GM21576 (cell line): ENCODE measurements around the gene CDK3.
A peak's percentile ranks its signal among the peaks of the same experiment; 100 is the strongest.
"Not testable (repeated sequence)": the region's sequence is repeated elsewhere in the genome, so short reads cannot be mapped to it uniquely, and the experiment has no call there.

Source experiments
- ATAC-seq: cut with Tn5 transposase; IDR thresholded peaks from one replicate; pipeline ENCODE4 v1.9.1; 2021; ENCODE audit warnings: mild to moderate bottlenecking, moderate library complexity; ENCODE audit not compliant: unreplicated experiment

The CDK3 gene

DNA sequence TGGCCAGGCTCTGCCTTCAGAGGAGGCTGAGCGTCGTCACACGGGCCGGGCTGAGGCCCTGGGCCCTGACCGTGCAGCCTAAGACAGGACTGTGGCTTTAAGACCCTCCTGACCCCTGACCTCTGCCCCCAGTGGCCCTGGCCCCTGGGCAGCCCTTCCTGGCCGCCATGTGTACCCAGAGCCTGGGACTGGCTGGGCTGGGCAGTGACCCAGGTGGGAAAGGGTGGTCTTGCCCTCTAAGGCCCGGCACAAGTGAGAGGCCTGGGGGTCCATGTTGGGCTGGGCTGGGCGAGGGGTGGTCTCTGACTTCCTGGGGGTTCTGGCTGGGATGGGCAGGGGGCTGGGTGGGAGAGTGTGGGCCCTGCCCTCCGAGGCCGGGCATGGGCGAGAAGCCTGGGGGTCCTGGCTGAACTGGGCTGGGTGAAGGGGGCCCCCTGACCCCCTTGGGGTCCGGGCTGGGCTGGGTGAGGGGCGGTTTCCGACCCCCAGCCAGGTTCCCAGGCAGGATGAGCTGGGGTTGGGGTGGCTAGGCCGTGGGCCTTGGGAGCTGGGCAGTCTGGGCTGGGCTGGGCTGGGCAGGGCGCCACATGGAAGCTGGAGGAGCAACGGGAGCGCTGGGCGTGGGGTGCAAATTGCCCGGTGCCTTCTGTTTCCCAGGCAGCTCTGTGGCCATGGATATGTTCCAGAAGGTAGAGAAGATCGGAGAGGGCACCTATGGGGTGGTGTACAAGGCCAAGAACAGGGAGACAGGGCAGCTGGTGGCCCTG, at the start of gene CDK3:
Gene CDK3, plus strand, starts transcription at position 101 of the 767 bp plus-strand sequence. Its CDS starts 571 bp downstream, at position 672.
- ATAC-seq = no peak

DNA sequence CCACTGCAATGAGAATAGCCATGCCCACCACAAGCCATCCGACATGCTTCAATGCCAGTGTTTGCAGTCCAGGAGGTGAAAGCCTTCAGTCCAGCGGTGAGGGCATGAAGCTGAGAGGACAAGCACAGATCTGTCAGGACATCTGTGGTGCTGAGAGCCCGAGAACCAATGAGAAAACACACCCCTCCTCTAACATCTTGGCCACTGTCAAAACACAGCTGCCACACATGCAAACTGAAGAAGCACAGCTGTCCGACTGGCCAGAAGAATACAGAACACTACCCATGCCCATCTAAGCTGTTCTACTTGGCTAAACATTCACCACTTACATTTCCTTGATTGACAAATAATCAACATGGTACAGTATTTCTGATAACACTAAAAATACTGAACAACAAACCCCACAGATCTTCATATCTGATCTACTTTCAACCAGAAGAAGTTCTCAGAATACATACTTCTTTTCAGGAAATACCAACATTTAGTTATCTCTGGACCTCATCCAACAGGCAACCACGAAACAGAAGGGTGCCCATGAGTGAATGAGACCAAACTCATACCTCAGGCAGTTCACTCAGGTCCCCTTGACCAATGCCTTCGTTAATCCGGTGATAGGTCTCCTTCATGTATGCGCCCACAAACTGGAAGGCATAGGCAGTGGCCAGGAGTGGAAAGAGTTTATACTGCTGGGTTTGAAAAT, 49.6 kb upstream of the CDK3 start:
- ATAC-seq = no peak

DNA sequence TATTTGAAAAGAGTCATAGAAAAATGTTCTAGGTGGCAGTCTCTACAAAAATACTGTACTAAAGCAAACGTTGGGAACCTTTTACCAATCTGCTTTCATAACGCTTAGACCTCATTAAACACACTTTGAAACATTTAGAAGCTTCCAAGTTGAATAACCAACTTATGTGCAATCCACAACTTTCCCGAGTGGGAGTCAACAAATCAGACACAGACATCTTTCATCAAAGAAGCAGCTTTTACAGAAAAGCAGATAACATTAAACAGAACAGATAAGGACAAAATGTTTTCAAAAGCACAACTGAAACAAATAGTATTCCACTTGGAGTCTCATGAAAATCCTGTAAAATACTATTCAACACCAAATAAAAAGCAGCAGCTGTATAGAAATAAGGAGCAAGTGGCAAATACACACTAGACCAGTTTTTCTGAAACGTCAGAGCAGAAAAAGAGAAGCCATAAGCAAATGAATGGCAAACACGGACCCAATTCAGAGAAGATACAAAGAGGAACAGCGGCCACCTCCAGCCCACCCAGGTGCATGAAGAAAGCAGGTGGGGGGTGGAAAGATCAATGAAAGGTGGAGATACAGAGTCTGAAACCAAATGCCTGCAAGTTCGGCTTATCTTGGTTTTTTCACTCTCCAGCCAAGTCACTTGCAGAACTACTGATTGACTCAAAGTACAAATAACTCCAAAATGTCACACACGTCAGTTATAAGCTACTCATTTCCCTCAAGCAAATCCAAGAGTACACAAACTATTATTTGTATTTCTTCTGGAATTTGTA, 41.4 kb upstream of the CDK3 start:
- no peak for ATAC-seq

DNA sequence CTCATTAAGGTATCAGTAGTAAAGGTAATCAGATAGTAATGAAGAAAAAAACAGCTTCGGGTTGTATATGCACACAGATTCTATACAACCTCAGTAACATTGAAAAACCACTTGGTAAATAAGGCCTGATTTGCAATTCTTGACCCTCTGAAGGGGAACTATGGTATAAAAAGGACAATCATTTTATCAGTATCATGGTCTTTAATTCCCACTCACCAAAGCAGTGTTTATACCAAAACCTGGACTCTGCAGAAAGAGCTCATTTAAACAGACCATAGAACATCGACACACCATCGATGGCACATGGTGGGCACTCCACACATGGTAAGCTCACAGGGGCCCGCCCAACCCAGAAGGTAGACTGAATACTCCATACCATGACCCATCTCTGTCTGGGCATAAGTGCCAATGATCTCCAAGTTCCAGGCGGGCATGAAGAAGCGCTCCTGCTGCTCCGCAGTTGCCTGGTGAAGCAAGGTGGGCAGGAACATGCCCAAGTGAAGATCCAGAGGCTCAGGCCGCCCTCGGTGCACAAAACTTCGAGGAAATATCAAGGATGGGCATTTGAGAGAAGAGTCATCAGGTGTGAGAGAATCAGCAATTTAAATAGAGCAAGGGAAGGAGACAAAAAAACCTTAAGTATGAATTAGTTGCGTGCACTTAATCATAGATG, 40.7 kb upstream of the CDK3 start:
- ATAC-seq = no peak

DNA sequence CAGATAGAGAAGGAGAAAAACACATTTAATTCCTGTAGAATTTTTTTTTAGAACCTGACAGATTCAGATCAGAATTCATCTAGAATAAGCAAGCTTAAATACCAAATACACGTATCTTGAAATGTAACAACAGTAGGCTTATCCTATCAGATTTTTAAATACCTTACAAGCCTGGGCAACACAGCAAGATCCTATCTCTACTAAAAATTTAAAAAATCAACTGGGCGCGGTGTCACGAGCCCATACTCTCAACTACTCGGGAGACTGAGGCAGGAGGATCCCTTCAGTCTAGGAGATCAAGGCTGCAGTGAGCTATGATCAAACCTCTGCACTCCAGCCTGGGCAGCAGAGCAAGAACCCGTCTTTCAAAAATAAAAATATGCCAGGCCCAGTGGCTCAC, 35.2 kb upstream of the CDK3 start:
- no peak for ATAC-seq

DNA sequence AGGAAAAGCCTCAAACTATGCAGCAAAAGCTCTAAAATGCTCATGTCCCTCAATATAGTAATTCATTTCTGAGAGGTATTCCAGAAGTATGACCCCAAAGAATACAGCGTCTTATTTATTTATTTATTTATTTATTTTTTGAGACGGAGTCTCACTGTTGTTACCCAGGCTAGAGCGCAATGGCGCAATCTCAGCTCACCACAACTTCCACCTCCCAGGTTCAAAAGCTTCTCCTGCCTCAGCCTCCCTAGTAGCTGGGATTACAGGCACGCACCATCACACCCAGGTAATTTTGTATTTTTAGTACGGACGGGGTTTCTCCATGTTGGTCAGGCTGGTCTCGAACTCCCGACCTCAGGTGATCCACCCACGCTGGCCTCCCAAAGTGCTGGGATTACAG, 31.6 kb upstream of the CDK3 start:
- ATAC-seq = not testable (repeated sequence)

DNA sequence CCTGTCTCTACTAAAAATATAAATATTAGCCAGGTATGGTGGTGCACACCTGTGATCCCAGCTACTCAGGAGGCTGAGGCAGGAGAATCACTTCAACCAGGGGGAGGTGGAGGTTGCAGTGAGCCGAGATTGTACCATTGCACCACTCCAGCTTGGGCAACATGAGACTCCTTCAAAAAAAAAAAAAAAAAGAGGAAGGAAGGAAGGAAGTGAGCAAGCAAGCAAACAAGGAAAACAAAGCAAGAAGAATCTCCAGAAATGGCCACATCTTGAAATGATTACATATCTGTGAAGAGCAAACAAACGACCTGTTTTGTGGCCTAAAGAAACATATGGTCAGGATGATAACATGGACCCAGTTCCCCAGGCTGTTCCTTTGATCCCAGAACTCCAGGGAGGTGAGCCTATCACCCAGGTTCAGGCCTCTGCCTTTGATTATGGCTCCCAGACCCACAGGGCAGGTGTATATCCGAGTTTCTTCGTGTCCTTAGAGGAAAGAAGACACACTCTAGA, 30.6 kb upstream of the CDK3 start:
- no peak for ATAC-seq

DNA sequence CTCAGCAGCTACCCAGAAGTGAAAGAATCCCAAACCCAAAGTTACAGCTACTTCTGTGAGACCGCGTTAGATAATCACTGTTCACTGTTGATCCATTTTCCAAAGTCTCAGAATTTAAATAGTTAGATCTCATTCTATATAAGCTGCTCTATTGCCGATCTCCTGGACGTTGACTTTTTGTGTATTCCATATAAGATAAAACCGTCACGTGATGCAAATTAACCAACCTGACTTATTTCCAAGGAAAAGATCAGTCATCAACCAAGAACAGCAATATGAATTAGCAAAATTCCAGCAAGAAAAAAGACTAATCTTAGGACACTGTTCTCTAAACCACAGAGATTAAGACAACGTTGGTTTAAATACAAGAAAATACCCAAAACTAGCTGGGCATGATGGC, 30.0 kb upstream of the CDK3 start:
- no peak for ATAC-seq

DNA sequence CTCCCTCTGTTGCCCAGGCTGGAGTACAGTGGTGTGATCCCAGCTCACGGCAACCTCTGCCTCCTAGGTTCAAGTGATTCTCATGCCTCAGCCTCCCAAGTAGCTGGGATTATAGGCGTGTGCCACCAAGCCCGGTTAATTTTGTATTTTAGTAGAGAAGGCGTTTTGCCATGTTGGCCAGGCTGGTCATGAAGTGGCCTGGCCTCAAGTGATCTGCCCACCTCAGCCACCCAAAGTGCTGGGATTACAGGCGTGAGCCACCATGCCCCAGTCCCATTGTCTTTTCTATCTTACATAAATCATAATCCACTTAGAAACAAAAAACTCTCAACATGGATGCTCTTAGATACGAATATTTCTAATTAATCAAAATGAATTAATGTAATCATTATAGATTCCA, 25.5 kb upstream of the CDK3 start:
- not testable (repeated sequence) for ATAC-seq

DNA sequence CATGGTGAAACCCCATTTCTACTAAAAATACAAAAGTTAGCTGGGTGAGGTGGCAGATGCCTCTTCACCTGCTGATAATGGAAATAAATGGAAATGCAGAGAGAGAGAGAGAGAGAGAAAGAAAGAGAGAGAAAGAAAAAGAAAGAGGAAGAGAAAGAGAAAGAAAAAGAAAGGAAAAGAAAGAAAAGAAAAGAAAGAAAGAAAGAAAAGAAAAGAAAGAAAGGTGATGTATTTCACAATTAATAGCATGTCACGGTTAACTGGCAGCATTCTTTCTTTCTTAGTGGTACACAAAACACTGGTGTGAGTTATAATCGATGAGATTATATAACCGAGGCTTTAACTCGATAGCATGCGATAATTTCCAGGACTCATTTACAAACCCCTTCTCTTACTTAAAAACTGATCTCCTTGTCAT, 24.9 kb upstream of the CDK3 start:
- no peak for ATAC-seq

DNA sequence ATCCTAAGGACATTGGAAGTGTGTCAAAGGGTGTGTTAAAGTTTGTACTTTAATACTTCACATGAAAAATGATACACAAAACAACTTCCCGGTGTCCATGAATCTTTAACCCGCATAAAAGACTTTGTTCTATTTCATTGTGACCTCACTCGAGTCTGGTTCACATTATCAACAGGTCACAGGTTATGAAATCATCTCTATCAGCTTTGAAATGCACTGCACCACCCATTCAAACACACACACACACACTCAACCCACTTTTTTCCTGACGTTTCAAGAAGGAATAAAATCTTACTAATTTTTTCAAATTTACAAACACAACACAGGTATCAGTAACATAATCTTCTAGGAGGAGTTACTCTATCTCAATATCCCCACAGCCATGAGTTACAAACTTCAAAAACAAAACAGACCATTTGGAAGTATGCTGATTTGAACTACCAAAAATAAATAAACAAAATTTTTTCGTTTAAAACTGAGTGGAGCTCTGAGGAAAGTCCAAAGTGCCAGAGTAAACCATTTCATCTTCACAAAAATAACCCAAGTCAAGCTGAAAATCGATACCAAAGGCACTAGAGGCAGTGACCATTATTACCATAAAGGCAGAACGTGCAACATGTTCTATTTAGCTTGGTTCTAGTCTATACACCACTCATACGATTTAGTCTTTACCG, 24.3 kb upstream of the CDK3 start:
- no peak for ATAC-seq

DNA sequence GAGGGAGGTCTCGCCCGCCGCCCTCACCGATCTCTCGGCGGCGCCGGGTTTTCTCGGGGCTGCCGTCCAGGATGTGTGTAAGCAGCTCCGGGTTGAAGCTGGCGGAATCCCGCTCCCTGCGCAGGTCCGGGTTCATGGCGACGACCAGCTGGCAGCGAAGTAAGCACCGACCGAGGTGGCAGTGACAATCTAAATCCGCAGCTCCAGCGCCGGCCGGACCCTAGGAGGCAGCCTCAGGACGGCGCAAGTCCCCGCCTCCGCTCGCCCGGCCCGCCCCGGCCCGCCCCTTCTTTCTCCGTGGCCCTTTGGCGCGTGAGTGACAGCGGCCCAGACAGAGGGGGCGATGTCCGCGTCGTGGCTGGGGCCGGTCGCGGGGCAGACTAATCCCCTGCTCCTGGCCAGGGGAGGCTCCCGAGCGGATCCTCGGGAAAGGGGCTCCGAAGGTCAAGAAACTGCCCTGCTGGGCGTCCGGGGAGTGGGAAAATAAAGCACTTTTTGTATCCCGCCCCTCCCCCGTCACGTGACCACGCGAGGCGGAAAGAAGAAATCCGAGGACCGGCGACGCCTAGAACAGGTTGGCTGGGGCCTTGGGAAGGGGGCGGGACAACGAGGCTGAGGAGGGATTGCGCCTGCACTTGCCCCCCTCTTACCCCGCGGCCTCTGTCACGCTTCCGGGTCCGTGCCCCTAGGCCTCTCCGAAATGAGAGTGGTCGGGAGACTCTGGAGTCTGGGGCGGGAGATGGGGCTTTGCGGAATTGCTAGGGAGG, 21.5 kb upstream of the CDK3 start, which contains the start of the genes ACOX1 and TEN1:
Gene ACOX1, minus strand, starts transcription at position 229 of the 767 bp plus-strand sequence. Its CDS starts 93 bp downstream, at position 136.
Gene TEN1, plus strand, starts transcription at position 303 of the 767 bp plus-strand sequence. CDS start 6,953 bp downstream, outside the sequence.
- peak; percentile 84 for ATAC-seq

DNA sequence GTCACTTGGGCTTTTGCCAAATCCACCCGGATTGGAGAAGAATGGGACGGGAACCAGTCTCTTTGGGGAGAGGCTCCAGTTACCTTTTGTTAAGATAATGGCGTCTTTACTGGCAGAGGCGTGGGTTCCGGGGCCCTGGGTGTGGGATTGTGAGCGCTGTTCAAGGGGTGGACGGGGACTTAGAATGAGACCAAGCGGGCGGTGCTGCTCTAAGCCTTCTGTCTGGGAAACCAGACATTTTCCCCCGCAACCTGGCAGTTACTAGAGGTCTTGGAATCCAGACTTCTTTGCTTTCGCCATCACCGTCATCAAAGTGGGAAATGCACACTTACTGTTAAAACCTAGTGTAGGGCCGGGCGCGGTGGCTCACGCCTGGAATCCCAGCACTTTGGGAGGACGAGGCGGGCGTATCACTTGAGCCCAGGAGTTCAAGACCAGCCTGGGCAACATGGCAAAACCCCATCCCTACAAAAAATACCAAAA, 20.9 kb upstream of the CDK3 start:
- ATAC-seq = peak; percentile 5

DNA sequence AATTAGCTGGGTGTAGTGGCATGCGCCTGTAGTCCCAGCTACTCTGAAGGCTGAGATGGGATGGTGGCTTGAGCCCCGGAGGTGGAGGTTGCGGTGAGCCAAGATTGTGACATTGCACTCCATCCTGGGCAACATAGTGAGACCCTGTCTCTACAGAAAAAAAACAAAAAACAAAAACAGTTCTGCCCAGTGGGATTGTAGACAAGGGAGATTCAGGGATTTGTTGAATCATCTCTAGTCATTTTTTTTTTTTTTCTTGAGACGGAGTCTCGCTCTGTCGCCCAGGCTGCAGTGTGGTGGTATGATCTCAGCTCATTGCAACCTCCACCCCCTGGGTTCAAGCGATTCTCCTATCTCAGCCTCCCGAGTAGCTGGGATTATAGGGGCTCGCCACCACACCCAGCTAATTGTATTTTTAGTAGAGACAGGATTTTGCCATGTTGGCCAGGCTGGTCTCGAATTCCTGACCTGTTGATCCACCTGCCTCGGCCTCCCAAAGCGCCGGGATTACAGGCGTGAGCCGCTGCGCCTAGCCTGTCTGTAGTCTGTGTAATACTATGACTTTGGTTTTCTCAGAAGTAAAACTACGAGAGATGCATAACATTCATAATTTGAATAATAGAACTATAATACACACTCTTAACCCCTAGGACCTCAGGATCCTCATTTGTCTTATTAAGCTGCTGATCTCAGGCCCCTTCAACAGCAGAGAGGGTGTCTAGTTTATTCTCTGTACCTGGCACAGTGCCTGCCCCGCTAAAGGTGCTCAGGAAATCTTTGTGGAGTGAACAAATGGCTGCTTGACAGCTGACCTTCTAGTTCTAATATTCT, 20.3 kb upstream of the CDK3 start:
- ATAC-seq = no peak

DNA sequence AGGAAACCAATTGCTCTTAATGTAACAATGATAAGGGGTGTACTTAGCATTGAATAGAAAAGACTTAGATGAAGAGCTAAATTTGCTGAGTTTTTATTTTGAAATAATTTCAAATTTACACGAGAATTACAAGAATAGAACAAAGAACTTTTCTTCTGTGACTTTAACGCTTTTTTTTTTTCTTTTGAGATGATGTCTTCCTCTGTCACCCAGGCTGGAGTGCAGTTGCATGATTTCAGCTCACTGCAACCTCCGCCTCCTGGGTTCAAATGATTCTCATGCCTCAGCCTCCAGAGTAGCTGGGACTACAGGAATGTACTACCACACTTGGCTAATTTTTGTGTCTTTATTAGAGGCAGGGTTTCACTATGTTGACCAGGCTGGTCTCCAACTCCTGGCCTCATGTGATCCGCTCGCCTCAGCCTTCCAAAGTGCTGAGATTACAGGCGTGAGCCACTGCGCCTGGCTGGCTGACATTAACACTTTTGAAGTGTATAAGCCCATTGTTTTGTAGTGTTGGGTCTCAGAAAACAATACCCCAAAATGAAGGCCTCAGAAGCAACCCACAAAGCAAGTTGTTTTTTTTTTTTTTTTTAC, 19.5 kb upstream of the CDK3 start:
- ATAC-seq = no peak

DNA sequence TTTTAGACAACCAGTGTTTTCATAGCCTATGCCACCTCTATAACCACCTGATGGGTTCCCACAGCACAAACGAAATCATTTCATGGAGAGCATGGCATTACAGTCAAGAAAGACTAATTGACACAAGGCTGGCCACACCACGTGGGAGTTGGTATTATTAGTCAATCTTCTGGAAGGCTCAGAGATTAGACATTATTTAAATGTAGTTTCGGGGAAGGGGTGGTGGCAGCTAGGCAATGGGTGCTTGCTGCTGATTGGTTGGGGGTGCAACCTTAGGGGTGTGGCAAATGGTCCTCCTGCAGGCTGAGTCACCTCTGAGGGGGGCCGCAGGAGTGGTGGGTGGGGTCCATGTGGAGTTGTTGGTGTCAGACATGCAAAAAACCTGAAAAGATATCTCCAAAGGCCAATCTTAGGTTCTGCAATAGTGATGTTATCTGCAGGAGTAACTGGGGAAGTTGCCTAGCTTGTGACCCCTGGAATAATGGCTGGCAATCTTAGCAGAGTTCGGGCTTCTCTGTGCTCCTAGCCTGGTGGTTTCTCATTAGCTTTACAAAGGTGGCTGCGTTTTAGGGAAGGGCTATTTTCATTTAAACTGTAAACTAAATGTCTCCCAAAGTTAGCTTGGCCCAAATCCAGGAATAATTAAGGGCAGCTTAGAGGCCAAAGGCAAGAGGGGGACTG, 17.0 kb upstream of the CDK3 start:
- no peak for ATAC-seq

DNA sequence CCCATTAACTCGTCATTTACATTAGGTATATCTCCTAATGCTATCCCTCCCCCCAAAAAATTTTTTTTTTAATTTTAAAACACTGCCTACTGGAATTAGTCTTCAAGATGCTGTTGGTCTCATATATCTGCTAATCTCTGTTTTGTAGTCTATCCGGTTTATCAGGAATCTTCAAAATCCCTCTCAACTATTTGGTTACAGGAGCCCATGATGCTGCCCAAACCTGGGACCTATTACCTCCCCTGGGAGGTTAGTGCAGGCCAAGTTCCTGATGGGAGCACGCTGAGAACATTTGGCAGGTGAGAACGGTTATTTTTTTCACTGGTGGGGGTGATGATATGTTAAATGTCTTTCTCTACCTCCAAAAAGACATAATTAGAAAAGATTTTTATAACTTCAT, 14.7 kb upstream of the CDK3 start:
- ATAC-seq = no peak
